GM18502 (cell line): ENCODE measurements around the gene PDE7B.

ENCODE experiments used
- ATAC-seq: cut with Tn5 transposase; IDR thresholded peaks from one replicate; pipeline ENCODE4 v1.9.1; 2021; ENCODE audit warnings: mild to moderate bottlenecking; ENCODE audit not compliant: unreplicated experiment, poor library complexity

The PDE7B gene

DNA sequence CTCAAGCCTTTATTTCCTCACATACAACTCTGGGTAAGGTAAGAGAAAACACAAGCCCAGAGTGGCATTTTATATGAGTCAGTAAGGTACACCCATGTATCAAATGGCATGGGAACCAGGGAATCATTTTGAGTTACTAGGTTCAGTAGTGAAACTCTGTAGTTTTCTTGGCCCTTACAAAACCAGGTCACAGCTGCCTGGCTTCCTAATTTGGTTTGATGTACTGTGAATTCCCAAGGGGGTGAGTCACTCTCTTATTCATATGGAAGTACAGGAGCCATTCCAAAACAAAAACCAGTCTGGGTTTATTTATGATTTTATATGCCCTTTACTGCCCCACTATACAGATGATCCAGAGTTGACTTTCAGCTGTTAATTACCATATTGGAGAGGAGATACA lies 70.7 kb downstream of the PDE7B start:
- ATAC-seq = no peak

DNA sequence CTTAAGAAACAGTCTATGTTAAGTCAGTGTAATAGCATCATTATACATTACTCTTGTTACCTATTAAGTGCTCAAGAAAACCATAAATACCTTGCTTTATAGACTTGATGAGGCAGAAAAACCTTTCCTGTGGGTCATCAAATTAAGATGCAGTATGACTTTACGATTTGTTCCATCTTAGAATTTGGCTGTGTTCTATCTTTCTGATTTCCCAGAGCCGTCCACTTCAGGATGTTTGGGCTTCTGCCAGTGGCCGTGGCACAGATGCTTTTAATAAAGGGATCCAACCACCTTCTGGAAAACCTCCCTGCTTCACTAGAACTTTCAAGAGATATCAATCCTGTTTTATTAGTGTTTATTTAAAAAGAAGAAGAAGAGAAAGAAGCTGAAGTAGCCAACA lies 71.2 kb downstream of the PDE7B start:
- ATAC-seq = no peak

DNA sequence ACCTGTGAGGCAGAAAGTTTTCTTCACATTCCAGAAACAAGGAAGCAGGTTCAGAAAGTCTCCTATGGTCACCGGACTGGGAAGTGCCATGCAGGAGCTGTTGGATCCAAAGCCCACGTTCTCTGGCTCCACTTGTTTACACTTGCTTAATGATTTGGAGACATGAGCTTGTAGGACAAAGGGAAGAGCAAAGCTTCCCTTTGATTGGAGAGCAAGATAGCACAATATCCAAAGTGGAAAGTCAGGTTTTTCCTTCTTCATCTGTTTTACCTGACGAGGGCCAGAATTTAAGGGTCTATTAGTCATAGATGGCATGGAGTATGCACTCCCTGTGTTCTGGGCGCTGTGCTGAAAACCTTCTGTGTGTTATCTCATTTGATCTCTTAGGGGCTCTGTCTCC lies 81.2 kb downstream of the PDE7B start:
- no peak for ATAC-seq

DNA sequence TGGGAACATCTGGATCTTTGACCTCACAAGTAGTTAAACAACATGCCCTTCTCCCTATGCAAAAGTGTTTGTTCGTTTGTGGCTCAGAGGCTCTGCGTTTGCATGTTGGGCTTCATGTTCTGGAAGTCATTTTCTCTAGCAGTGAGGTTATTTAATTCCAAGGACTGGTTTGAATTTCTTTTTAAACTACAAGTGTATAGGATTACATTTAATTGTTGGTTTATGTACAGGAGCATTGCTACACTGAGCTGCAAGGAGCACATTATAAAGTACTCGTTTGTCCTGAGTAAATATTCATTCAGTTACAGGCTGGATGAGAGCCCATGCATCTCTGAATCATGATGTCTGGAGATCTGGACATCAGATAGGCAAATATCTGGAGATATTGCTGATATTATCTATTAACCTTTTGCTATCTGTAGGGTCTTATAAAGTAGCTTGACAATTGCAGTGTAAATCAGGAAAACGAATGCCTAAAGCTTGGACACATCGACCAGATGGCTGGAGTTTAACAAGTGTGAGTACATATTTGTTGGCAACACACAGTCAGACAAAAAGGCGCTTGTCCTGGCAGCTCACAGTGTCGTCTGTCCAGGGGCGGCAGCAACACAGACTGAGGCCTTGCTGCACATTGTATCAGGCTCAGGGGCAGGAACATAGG lies 84.6 kb downstream of the PDE7B start:
- no peak for ATAC-seq

DNA sequence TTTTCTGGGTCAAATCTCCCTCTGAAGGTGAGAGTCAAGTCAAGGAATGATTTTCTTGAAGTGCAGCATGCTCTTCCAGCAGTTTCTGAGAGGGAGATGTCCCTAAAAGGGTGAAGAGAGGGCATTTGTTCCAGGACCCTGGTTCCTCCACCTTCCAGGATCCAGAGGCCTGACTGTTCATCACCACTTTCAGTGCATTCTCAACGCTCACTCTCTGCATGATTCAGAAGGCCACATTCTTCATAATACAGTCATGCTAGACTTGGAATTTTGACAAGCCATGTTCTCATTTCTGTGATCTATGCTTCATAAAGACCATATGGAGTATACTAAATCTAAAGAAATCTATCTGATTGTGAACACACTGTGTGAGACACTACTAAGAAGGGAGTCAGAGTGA lies 85.1 kb downstream of the PDE7B start:
- no peak for ATAC-seq

DNA sequence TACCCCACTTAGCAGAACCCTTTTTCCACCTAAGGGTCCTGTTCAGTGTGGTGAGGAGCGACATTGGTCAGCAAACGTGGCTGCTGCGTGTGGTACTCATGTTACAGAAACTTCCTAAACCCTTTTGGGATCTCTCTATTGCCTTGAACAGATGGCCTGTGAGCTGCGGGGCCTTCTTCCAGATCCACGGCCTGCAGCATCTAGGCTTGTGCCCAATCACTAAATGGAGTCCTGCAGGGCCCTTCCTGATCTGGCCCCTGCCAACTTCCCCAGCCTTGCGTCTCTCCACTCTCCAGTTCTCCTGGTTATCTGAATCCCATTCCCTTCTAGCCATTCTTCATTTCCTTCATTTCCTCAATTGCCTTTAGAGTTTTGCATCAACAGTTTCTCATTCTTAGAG lies 85.6 kb downstream of the PDE7B start:
- no peak for ATAC-seq

DNA sequence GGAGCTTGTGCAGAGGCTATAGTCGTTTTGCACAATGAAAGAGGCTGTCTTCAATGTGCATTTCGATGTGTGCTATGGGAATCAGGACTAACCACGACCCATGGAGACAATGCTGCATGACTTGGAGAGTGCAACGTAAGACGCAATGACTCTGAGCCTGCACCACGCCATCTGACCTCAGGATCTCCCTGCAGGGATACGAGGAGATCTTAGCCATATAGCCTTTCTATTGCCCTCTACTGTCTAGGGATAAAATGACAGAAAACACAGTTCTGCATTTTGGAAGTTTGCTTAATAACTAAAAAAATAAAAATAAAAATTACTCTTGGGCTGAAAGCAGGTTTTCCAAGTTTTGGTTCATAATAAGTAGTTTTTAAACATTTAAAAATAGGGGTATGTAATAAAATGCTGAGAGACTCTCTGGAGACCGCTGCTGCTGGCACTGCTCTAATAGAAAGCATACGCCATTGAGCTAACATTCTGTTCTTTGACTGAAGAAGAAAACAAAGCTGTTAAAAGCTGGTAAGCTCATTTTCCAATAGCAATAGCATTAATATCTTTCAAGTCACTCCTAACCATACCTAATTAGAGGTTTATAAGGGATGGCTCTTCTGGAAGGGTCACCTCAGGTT lies 87.2 kb downstream of the PDE7B start:
- ATAC-seq = no peak

DNA sequence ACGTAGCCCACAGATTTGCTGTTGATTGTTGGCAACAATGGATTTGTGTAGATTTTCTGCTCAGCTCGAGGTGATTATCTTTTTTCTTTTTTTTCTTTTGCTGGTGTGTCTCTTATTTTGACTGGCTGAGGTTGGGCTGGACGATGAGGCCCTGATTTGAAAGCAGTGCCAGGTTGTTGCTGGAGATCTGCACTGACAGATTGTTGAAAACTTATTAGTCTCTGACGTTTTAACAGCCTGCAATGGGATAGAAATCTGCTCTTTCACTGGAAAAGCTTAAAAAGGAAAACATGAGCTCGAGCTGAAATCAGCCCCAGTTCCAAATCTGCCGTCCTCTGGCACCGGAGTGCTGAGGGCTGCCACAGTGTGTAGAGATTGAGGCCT lies 87.7 kb downstream of the PDE7B start:
- no peak for ATAC-seq

DNA sequence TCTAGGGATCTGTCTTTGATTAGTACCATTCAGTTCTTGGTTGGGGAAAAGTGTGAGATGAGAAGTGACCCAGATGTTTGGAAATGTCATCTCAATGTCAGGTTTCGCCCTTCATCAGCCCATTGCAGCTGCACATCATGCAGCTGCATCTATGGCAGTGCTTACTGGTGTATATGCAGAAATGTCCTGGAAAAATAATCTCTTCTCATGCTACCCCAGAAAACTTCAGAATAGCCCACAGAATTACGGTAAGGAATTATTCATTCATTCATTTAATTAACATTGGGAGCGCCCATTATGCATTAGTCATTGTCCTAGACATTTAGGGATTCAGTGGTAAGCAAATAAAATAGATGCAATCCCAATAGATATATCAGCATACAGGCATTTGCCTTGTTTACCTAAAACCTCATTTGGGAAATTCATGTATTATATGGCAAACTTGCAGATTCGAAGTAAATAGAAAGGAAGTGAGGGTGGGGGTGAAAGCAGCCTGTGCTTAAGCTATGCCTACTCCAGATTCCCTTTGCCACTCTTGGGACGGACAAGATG lies 89.2 kb downstream of the PDE7B start:
- no peak for ATAC-seq

DNA sequence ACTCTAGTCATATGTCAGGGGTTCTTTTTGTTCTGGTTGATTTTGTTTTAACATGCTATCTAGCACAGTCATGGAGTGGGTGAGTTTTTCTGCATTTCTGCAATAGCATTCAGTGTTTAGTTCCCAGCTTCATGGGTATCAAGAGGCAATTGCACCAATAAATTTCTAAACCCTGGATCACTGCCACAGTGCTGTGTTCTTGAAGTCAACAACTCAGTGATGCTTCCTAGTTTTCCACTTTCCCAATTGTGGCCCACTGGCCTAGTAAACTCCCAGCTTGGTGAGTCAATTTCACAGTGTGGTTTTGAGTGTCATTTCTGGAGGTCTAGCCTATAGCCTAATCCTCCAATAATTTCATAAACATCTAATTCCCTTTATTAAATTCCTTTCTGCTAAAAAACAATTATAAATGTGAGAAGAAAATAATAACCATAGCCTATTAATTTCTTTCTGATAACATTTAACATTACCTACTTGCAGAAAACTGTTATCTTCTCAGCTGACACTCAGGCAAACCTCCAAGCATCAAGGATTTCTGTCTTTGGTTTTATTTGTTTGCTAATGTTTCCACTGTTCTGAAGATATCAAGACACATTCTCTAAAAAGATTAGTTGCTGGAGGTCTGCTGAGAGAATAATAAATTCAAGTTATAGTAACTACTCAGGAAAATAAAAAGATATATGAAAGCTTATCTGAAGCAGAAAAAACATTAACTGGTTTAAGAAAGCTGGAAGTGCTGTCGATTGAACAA lies 89.9 kb downstream of the PDE7B start:
- ATAC-seq = no peak

DNA sequence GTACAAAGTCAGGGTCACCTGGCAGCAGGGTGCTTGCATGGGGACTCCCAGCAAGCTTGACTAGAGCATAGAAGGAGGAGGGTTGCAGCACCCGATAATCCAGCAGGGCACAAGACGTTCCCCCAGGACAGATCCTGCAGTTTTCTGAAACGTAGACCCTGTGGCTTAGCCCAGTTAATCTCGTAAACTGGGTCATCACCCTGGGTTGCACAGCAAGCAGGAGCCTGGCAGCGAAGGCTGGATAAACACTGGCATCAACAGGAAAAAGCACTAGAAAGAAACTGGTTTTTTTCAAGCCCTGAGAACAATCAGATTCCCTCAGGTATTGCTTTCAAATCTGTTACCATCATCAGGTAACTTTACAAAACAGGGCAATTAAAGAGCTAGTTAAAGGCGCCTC lies 92.6 kb downstream of the PDE7B start:
- ATAC-seq = no peak

DNA sequence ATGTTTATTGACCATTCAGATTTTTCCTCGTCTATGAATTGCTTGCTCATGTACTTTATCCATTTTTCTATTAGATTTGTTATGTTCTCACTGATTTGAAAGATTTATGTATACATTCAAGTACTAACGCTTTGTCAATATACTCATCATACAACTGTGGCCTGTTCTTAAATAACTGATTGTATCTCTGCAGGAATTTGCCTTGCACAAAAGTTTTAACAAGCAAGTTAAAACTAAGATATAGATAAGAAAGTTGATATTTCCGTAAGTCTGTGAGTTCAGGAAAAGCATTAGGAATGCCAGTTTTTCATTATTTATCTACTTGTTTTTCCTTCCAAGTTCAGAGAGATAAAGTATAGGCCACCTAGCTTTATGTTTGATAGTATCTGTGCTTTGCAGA lies 95.2 kb downstream of the PDE7B start:
- ATAC-seq = no peak

DNA sequence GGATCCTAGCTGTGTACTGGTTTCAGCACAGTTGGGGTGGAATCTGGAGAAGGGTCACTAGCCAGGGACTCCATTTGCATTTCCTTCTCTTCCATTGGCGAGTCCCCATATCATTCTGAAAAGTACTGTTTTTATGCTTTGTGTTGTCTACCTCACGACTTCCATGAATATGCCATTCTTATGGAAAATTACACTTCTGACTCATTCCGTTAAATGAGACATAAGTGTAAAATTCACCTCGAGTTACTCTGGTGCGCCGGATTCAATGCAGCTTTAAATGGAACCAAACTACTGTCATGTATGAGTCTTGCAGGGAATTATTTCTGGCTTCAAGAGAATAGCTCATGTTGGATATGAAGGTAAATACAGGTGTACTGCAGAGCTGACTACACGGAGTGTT lies 99.2 kb downstream of the PDE7B start:
- no peak for ATAC-seq

DNA sequence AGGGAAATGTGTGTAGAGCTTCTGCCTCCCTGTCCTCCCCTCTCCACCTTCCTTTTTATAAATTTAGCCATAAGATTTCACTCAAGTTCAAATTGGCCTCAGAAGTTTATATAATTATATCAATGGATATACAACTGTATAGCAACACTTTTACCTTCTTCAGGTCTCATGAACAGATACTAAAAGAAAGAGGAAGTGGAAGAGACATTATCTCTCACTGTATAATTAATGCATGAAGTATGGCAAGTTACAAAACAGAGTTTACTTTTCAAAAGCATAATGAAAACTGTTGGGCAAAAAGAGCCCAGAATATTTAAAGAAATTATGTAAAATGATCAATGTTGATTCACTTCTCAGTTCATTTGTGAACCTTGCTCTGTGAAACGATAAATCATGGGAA lies 99.7 kb downstream of the PDE7B start:
- no peak for ATAC-seq

DNA sequence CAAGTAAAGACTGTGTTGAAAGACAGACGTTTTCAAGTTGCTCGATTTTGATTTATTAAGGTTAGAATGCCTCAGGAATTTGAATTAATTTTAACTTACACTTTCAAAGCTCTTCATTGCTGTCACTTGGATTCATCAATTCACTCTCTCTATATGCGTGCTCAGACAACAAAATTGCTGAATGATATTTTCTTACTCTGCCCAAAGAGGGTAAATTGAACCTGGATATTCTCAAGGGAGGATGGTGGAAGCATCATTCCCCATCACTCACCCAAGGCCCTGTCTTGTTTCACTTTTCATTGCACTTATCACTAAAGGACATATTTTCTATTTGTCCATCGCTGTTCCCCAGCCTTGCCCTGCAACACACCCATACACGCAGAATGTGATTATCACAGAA lies 102.3 kb downstream of the PDE7B start:
- ATAC-seq = no peak

DNA sequence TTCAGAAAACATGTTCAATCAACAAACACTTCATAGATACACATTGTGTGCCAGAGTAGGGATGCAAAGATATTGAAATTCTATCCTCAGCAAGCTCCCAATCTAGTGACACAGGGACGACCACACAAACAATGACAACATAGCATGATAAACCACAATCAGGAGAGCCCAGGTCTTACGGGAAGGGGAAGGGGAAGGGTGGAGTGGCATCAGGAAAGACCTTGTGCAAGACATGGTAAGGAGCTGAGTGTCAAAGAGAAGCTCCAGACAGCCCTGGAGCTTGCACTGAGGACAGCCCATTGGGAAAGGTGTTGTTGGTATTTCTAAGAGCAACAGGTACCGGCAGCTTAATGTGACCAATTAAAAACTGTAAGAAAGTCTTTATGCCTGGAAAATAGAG lies 103.6 kb downstream of the PDE7B start:
- ATAC-seq = no peak

DNA sequence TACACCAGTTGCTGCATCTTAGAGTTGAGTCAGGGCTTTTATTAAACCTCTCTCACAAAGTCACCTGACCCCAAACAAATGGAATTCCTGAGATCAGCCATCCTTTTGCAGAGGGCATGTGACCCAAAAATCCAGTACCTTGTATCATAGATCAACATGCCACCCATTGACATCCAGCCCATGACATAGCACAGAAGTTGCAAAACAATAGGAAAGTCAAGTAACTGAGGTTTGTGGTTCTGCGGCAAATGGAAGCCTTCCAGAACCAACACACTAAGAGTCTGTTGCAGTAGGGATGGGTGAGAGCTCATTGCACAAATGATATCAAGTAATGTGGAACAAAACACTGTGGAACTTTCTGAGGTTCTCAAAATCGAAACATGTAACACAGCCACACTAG lies 111.2 kb downstream of the PDE7B start:
- no peak for ATAC-seq

DNA sequence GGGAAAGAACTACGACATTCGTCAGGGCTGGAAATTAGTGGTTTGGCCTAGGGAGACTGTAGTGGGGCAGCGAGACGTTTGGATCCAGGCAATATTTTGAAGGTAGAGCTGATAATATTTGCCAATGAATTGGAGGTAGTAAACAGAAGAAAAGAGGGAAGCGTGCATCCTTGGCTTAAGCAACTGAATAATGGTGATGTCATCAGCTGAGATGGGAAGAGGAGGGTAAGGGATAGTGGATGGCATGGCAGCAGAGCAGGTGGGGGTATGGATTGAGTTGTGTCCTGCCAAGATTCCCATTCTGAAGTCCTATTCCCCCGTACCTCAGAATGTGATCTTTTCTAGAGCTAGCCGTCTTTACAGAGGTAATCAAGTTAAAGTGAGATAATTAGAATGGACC lies 119.2 kb downstream of the PDE7B start:
- no peak for ATAC-seq

DNA sequence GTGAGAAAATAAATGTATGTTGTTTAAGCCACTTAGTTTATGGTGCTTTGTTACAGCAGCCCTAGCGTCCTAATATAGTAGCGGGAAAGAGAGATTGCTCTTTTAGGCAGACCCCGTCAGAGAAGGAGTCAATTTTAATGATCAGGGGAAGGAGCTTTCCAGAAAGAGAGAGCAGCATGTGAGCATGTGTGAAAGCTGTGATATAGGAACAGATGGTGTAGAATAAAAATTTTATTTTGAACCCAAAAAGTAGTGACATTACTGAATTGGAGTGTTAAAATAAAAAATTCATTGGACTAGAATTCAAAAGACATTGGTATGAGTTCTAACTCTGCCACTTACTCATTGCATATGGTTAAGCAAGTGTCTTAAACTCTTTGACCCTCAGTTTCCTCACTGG lies 119.8 kb downstream of the PDE7B start:
- ATAC-seq = no peak

DNA sequence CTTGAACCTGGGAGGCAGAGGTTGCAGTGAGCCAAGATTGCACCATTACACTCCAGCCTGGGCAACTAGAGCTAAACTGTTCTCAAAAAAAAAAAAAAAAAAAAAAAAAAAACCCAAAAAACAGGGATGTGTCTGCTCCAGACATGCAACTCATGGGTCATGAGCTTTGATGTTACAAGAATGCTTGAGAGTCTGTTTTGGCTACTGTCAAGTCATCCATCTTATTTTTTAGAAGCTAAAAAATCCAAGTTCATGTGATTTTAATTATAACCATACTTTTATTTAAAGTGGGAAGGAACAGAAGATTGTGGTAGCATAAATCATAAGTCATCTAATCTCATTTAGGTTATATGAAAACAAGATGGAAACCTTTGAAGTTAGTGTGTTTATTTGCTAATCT lies 120.6 kb downstream of the PDE7B start:
- ATAC-seq = no peak

DNA sequence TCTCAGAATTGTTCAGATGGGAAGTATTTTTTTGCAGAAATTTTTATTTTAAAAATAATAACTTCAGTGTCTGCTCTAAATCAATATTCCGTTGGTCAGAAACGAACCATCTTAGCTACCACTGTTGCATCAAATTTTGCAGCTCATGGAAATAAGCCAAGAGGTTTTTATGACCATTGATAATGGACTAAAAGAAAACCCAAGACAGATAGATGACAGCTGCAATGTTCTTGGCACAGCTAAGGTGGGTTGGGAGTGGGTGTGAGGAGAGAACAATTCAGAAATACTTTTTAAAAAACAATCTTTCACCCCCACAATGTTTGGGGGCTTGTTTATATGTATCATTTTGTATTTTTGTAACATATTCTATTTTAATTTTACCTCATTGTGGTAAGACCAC lies 121.1 kb downstream of the PDE7B start:
- ATAC-seq = no peak

DNA sequence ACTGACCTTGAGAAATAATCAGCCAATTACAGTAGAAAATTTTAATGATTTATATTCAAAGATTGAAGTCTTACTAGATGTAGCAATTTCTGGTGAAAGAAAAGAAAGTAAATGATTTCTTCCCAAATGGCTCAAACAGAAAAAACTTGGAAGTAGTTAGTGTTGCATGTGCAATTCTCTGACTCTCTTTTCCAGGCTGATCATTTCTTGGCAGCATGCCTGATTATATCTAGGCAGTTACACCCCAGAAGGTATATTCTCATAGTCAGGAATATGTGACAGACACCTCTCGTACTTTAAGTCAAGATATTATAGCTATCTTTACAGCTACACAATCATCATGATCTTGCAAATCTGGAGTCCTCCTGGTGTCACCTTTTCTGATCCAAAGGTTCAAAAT lies 122.9 kb downstream of the PDE7B start:
- ATAC-seq = no peak
